Heart right ventricle (tissue), 16 donors: Measurements from ENCODE around the gene SLC25A11. TPM values are rescaled to one million over a fixed set of nuclear protein-coding genes. Genes with fewer than 3 reads are reported as not detected.

Experiments used
- ATAC-seq, 8 donors: fragments of 200-7000 bp; cut with Tn5 transposase; one replicate each; pipeline ENCODE4 v1.9.1; 2020; ENCODE audit warnings: mild to moderate bottlenecking in 8 of 8, moderate library complexity in 8 of 8, moderate number of reproducible peaks in 1 of 8
- DNase-seq, 2 donors: peaks; one replicate each; pipeline ENCODE4 v3.0.0-alpha.2; 2020
- H3K27ac ChIP-seq, 10 donors: fragments of 200-600 bp; sonication (generic) in 2 of 10; one replicate each; pipeline versions ENCODE4 v1.5.0 to v1.8.0; 2020 to 2022; ENCODE audit warnings: mild to moderate bottlenecking in 3 of 10
- H3K27me3 ChIP-seq, 7 donors: fragments of 200-600 bp; one replicate each; pipeline ENCODE4 v1.8.0; 2021 to 2022; ENCODE audit warnings: mild to moderate bottlenecking in 2 of 7
- H3K36me3 ChIP-seq, 9 donors: fragments of 200-600 bp; sonication (generic) in 1 of 9; one replicate each; pipeline versions ENCODE4 v1.5.0 to v1.8.0; 2020 to 2022; ENCODE audit warnings: mild to moderate bottlenecking in 2 of 9
- H3K4me1 ChIP-seq, 9 donors: fragments of 200-600 bp; sonication (generic) in 1 of 9; one replicate each; pipeline versions ENCODE4 v1.5.0 to v1.8.0; 2020 to 2022; ENCODE audit warnings: mild to moderate bottlenecking in 4 of 9
- H3K4me3 ChIP-seq, 10 donors: fragments of 200-600 bp; sonication (generic) in 2 of 10; one replicate each; pipeline versions ENCODE4 v1.5.0 to v1.8.0; 2020 to 2022; ENCODE audit warnings: mild to moderate bottlenecking in 7 of 10, moderate library complexity in 2 of 10
- H3K9me3 ChIP-seq, 11 donors: fragments of 200-600 bp in 10 of 11; sonication (generic) in 2 of 11; one replicate each; pipeline versions ENCODE4 v1.5.0 to v1.8.0; 2013 to 2022; ENCODE audit warnings: mild to moderate bottlenecking in 2 of 11, control low read depth in 1 of 11, moderate library complexity in 1 of 11
- WGBS, 2 donors: extraction: QIAGEN DNeasy Blood & Tissue Kit; methylation state at CpG; one replicate each; pipeline ENCODE4 v1.1.7; 2013; ENCODE audit warnings: inconsistent platforms in 1 of 2; 5-methylcytosine and 5-hydroxymethylcytosine counted together
- intact Hi-C, 10 donors: fragments of 100-400 bp; cut with DNase I; formaldehyde crosslinking; loops; one replicate each; pipeline versions ENCODE4 v1.11.1 to v1.14.2; 2022
- polyA plus RNA-seq, 2 donors: library from polyadenylated mRNA; stranded (reverse); fragments of 200-250 nt; gene quantifications; one replicate each; pipeline ENCODE4 v1.2.3, GENCODE V29; 2013
- total RNA-seq, 10 donors: library from RNA; stranded (reverse); fragmentation: NEBNext Ultra II Directional in 3 of 10; extraction: Animal tissue kit (Norgen Biotek cat#: 25700) in 3 of 10; gene quantifications; one replicate each; pipeline versions ENCODE4 v1.2.1 to v1.2.4, GENCODE V29; 2021 to 2023
- TF ChIP-seq, protein P1 (sequence below), 9 donors: fragments of 200-600 bp; sonication (generic) in 2 of 9; IDR thresholded peaks; one replicate each; pipeline versions ENCODE4 v1.5.0 to v1.8.0; 2021 to 2022; ENCODE audit warnings: antibody characterized with exemption in 9 of 9, mild to moderate bottlenecking in 5 of 9, moderate library complexity in 1 of 9
- donor health status: Arrhythmogenic right ventricular cardiomyopathy.
- donor health status: ischemic (EF 13 %, LVEDD 7.1; RV severe dilation, severe dysfunction).
- donor health status: healthy with polysubstance abuse.
- donor health status: DM: no; HTN: yes; CAD: no.
- donor health status: DM: no; HTN: no; CAD: no.
- donor health status: ischemic (EF 25% LVEDD 6.9; RV normal size, moderate dysfunction).
- donor health status: ischemic (EF 25% LVEDD 5.7; RV mildly dilated, moderate dysfunction).
- donor health status: healthy.
- donor health status: DM: yes; HTN: yes; CAD: no.
- donor health status: Ischemic cardiomyopathy.
- donor health status: ischemic (EF 35%, LVEDD 5.7; RV mildly dilated, moderate dysfunction).
- donor health status: nonischemic (EF 11% LVEDD 7.7; RV severe dilation, severe dysfunction).
- donor health status: DM: yes; HTN: yes; CAD: no.
- donor health status: PGD.
- donor health status: ischemic (EF 29% LVEDD 5.4; RV normal size, mild dysfunction).
- donor health status: nonischemic (EF 23%, LVEDD 6.1; RV moderate dilation, normal function).

Gene SLC25A11
- total and polyA plus RNA-seq, 12 donors = 126 to 312 (median 240) TPM

DNA sequence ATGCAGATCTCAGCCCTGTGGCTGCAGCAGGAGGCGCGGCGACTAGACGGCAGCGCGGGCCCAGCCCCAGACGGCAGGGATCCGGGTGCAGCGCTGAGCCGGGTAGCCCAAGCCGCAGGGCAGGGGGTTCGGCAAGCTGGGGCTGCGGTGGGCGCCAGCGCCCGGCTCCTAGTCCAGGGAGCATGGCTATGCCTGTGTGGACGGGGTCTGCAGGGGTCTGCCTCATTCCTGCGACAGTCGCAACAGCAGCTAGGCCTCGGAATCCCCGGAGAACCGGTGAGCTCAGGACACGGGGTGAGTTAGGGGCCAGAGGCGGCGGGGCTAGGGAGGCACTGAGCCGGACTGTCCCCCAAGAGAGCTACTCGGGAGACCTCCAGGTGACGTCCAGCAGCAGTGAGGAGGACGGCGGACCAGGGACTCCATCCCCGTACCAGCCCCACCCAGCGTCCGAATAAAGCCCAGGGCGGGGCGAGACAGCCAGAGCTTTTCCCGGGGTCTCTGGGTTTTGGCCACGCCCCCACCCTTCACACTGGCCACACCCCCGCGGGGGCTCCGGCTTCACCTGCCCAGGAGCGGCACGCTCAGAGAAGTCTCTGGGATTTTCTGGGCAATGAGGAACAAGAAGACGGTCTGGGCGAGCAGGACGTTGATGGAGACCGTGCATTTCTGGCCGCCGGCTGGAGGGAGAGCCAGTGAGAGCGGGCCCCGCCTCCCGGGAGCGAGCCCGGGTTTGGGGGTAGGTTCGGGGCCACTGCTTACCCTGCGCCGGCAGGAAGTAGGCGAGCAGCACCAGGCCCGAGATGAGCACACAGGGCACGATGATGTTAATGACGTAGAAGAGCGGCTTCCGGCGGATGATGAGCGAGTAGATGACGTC lies 39.4 kb downstream of the SLC25A11 start:
- Histone ChIP-seq H3K4me3 (peak overlapping the region in 8 of 10 donors; percentile 46 to 63 (median 58)), H3K4me1 (peaks cover 0 to 47% (median 32%) of the 10 kb centered on the region in 9 donors), H3K9me3 (no peaks in the 10 kb centered on the region), H3K36me3 (peaks cover 0 to 21% (median 12%) of the 10 kb centered on the region in 9 donors), H3K27ac (peak overlapping the region in 7 of 10 donors; percentile 33 to 75 (median 53)), H3K27me3 (peaks cover 0 to 36% (median 21%) of the 10 kb centered on the region in 7 donors)
- DNase-seq (no peak), ATAC-seq (peak in 3 of 8 donors; percentile 9 to 29 (median 12))
- 19 to 28% methylated on average over 65 of the region's 65 CpGs for WGBS, 2 donors
- TF ChIP-seq, protein P1, sequence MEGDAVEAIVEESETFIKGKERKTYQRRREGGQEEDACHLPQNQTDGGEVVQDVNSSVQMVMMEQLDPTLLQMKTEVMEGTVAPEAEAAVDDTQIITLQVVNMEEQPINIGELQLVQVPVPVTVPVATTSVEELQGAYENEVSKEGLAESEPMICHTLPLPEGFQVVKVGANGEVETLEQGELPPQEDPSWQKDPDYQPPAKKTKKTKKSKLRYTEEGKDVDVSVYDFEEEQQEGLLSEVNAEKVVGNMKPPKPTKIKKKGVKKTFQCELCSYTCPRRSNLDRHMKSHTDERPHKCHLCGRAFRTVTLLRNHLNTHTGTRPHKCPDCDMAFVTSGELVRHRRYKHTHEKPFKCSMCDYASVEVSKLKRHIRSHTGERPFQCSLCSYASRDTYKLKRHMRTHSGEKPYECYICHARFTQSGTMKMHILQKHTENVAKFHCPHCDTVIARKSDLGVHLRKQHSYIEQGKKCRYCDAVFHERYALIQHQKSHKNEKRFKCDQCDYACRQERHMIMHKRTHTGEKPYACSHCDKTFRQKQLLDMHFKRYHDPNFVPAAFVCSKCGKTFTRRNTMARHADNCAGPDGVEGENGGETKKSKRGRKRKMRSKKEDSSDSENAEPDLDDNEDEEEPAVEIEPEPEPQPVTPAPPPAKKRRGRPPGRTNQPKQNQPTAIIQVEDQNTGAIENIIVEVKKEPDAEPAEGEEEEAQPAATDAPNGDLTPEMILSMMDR (IDR thresholded peaks at IDR 0.05) = peak in 1 of 9 donors; percentile 8
- intact Hi-C loops = loop anchor here in 2 of 10 donors (5.0 kb wide), 2 partner anchors 113 to 188 kb away; partner anchors contain the start of genes ARRB2 (in 1 of the 2), GLTPD2 (in 1 of the 2) and VMO1 (in 1 of the 2)

DNA sequence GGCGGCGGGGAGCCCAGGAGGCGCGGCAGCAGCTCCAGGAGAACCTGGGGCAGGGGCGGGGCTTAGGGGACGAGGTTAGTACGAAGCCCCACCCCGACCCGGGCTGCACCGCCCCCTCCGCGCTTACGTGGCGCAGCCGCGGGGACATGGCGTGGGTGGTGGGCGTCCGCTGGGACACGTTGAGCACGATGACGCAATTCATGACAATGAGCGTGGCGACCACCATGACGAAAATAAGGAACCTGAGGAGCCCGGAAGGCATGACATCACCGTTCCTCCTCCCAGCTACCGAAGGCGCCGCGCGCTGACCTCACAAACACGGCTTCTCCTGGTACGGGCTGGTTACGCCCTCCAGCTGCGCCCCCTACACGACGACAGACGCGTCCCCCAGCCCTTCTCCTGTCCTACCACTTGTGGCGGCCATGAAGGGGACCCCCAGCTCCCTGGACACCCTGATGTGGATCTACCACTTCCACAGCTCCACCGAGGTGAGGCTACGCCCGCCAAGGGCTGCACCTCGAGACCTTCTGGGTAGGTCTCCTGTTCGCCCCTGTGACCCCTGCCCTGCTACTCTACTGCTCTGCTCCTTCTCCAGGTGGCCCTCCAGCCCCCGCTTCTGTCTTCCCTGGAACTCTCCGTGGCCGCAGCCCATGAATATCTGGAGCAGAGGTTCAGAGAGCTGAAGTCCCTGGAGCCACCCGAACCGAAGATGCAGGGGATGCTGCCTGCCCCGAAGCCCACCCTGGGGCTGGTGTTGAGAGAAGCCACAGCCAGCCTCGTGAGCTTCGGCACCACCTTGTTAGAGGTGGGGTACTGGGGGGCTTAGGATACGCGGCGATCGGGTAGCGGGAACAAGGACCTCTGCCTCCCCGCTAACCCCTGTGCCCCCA lies 40.3 kb downstream of the SLC25A11 start, which contains the start of gene C17orf107:
Gene C17orf107 (plus strand): TSS at position 196 of the 890 bp plus-strand sequence. CDS start 227 bp downstream, at position 423.
- DNase-seq (peak; percentile 78 to 83), ATAC-seq (peak; percentile 54 to 79 (median 72))
- peak within 1 kb of the TSS; percentile 20 to 63 (median 55) for H3K4me3 ChIP-seq
- peaks cover 0 to 36% (median 21%) of the 10 kb centered on the region in 7 donors for H3K27me3 ChIP-seq
- peaks cover 0 to 30% (median 20%) of the 10 kb centered on the region in 9 donors for H3K36me3 ChIP-seq
- intact Hi-C loops = loop anchor here in 3 of 10 donors (5.0 to 10.0 kb wide), 3 partner anchors 112 to 195 kb away; partner anchors contain the start of genes ARRB2 (in 1 of the 3), GLTPD2 (in 1 of the 3), PELP1 (in 1 of the 3) and VMO1 (in 1 of the 3)
- TF ChIP-seq, protein P1 (IDR thresholded peaks at IDR 0.05) = peak in 1 of 9 donors; percentile 15
- H3K9me3 ChIP-seq = no peaks in the 10 kb centered on the region
- H3K27ac ChIP-seq = peak within 1 kb of the TSS in 6 of 10 donors; percentile 6 to 75 (median 50)
- 10 to 11% methylated on average over 59 to 60 of the region's 60 CpGs for WGBS, 2 donors
- H3K4me1 ChIP-seq = peaks cover 0 to 47% (median 32%) of the 10 kb centered on the region in 9 donors

DNA sequence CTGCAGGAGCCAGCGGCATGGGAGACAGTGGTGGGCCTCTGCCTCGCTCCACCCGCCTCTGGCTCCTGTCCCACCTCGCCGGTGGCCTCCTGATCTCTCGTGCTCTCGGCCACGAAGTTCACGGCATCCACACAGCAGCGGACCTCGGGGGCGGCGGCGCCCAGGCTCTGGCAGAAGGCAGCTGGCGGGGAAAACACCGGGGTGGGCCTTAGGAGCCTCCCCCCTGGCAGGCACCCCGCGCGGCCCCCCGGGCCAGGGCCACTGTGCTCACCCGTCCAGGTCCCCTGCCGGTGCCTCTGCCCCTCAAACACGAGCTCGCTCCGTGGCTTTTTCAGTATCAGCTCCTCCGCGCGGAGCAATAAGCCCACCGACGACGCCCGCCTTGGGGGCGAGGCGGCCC lies 40.9 kb downstream of the SLC25A11 start:
- Histone ChIP-seq H3K27ac (peak overlapping the region in 4 of 10 donors; percentile 3 to 75 (median 57)), H3K36me3 (peaks cover under 1 to 37% (median 27%) of the 10 kb centered on the region in 9 donors), H3K9me3 (no peaks in the 10 kb centered on the region), H3K4me1 (peaks cover 0 to 47% (median 32%) of the 10 kb centered on the region in 9 donors), H3K27me3 (peaks cover 0 to 36% (median 21%) of the 10 kb centered on the region in 7 donors), H3K4me3 (peak overlapping the region; percentile 20 to 63 (median 55))
- WGBS, 2 donors = 15 to 21% methylated on average over 32 to 34 of the region's 34 CpGs
- no peak for DNase-seq
- peak in 2 of 8 donors; percentile 0 to 3 for ATAC-seq
- TF ChIP-seq, protein P1 (IDR thresholded peaks at IDR 0.05) = no peak
- intact Hi-C loops = loop anchor here in 1 of 10 donors (10.0 kb wide), 1 partner anchor 194 kb away; the partner anchor contains the start of gene PELP1
